GM21367 (cell line): ENCODE data around the gene PAGR1.

Source experiments
- ATAC-seq: cut with Tn5 transposase; IDR thresholded peaks from one replicate; pipeline ENCODE4 v1.9.1; 2021; ENCODE audit not compliant: unreplicated experiment

PAGR1 gene

DNA sequence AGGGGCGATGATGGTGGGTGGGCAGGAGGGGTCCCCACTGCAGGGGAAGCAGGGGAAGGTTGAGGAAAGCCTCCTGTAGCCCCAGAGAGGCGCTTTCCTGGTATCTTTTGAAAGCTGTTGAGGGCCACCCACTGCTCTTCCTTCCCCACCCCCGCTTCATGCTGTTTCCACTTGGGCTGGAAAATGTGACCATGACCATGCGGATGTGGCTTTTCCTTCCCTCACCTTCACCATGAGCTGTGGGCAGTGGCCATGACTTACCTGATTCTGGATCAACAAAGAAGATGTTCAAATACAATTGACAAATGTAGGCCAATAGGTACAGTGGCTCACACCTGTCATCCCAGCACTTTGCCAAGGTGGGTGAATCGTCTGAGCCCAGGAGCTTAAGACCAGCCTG is 18.1 kb downstream of the PAGR1 start:
- ATAC-seq = no peak

DNA sequence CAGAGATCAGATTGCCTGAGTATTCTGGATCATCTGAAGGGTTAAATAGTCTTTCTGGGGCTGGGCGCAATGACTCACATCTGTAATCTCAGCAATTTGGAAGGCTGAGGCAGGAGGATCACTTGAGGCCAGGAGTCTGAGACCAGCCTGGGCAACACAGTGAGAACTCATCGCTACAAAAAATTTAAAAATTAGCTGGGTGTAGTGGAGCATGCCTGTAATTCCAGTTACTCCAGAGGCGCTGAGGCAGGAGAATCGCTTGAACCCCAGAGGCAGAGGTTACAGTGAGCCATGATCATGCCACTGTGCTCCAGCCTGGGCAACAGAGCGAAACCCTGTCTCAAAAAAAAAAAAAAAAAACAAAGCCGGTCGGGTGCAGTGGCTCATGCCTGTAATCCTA is 20.0 kb downstream of the PAGR1 start:
- ATAC-seq = no peak

GRCh38 chr16:29836623-29837022 is 20.7 kb downstream of the PAGR1 start:
- no peak for ATAC-seq

DNA sequence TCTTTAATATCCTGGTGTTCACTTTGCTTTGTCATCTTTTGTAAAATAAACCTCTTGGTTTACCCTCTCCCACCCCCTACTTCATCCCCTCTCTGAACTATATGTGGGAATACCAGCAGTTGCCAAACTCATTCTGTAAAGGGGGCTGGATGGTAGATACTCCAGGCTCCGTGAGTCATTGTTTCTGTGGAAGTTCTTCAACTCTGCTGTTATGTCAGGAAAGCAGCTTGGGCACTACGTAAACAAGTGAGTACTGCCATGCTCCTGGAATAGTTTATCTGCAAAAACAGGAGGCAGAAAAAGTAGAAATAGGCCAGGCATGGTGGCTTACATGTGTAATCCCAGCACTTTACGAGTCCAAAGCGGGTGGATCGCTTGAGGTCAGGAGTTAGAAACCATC is 21.9 kb downstream of the PAGR1 start:
- no peak for ATAC-seq

- no peak for ATAC-seq
Measured at GRCh38 chr16:29839822-29840221, 23.9 kb downstream of the PAGR1 start.

DNA sequence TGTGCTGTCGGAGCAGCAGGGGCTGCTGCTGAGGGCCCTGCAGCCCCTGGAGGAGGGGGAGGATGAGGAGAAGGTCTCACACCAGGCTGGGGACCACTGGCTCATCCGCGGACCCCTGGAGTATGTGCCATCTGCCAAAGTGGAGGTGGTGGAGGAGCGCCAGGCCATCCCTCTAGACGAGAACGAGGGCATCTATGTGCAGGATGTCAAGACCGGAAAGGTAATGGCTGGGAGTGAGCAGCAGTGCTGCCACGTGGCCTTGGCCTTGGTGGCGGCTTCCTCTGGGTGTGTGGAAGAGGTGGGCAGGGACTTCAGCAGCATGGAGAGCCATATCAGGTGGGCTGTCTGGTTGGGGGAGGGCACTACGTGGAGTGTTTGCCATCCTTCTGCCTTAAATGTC is 24.3 kb downstream of the PAGR1 start:
- no peak for ATAC-seq

DNA sequence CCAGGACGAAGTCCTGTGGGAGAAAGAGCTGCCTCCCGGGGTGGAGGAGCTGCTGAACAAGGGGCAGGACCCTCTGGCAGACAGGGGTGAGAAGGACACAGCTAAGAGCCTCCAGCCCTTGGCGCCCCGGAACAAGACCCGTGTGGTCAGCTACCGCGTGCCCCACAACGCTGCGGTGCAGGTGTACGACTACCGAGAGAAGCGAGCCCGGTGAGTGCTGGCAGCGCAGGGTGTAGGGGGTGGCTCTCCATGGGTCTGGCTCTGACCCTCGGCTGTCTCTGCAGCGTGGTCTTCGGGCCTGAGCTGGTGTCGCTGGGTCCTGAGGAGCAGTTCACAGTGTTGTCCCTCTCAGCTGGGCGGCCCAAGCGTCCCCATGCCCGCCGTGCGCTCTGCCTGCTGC is 25.7 kb downstream of the PAGR1 start:
- no peak for ATAC-seq

DNA sequence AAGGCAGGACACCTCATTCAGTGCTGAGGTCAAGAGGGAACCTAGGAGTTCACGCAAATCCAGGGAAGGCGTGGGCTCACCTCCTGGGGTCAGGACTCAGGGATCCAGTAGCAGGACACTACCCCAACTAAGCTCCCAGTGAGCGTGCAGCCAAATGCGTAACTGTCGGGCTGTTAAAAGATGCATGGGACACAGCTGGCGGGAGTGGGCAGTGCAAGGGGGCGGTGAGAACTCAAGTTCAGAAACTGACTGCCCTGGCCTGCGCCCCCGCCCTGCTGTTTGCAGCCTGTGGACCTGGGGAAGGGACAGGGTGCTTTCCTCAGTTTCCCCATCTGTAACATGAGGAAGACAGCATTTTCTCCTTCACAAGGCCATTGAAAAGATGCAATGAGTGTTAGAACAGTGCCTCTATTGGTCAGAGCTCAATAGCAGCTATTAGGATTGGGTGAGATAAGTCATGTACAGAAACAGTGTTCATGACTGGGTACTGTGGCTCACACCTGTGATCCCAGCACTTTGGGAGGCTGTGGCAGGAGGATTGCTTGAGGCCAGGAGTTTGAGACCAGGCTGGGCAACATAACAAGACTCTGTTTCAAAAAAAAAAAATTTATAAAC is 26.9 kb downstream of the PAGR1 start:
- no peak for ATAC-seq

DNA sequence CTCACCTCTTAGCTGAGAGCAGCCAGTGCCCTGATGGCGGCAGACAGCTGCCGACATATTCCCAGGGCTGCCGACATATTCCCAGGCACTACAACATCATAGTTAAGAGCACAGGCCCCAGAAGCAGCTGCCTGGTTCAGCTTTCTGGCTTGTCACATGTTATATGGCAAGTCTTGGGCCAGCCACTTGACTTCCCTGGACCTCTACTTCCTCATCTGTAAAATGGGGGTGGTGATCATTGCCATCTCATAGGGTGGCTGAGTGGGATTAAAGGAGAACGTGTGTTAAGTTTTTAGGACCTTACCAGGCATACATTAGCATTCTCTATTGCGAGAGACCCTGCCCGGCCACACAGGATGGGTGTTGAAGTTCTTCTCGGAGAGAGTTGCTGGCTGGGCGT is 28.0 kb downstream of the PAGR1 start:
- ATAC-seq = no peak

- ATAC-seq = no peak
Measured at GRCh38 chr16:29844575-29845331, 28.8 kb downstream of the PAGR1 start.

DNA sequence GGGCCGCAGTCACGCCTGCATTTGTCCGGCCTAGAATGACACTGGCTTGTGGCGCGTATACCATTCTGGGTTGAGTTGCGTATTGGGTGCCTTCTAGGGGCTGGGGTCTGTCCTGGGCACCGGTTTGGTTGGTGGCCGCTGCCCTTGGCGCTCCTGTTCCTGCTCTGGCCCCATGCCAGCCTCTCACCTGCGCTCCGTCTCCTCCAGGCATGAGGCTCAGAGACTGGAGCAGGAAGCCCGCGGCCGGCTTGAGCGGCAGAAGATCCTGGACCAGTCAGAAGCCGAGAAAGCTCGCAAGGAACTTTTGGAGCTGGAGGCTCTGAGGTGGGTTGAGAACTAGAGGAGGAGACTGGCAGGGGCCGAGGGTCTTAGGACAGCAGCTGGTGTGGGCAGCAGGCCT is 29.7 kb downstream of the PAGR1 start:
- no peak for ATAC-seq

GRCh38 chr16:29848420-29849297 is 32.7 kb downstream of the PAGR1 start:
- ATAC-seq = no peak

- no peak for ATAC-seq
Measured at GRCh38 chr16:29849505-29849904, 33.6 kb downstream of the PAGR1 start.

DNA sequence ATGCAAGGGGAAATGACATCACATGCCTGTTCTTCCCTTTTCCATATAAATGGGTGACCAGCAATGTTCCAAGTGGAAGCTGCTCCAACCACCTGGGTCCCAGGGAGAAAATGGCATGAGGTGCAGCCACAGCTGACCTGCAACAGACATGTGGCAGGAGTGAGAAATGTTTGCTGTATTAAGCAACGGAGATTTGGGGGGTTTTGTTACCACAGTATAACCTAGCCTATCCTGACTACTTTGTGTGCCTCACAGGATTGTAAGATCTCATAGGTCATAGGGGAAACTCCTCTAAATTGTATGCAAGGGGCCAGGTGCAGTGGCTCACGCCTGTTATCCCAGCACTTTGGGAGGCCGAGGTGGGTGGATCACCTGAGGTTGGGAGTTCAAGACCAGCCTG is 35.0 kb downstream of the PAGR1 start:
- ATAC-seq = no peak

DNA sequence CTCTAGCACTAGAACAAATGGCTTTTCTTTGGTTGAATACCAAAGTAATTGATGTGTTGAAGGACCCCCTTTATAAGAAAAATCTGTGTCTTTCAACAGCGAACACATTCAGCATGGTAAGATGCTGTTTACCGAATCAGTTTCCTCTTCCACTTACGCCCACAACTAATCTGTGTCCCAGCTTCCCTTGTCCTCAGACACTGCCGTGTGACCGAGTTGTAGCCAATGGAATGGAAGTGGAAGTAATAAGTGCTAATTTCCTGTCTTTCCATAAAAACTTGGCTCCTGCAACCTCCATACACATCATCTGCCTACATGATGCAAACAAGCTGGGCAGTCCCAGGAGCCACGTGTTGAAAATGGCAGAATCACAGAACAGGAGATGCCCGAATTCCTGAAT is 36.7 kb downstream of the PAGR1 start:
- ATAC-seq = no peak

DNA sequence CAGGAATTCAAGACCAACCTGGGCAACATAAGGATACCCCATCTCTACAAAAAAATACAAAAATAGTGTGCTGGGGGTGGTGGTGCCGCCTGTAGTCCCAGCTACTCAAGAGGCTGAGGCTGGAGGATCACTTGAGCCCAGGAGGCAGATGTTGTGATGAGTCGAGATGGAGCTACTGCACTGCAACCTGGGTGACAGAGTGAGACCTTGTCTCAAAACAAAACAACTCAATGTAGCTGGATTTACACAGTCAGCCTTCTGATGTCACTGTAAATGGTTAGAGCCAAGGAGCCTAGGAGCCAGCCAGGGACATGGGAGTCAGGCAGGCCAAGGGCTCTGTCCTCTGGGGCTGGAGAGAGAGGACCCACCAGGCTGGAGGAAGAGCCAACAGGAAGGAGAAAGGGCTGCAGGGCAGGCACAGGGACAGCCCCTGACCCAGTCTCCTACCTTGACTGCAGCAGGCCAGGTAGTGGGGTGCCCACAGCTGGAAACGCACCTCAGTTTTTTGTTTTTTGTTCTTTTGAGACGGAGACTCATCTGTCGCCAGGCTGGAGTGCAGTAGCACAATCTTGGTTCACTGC is 38.7 kb downstream of the PAGR1 start:
- ATAC-seq = no peak

GRCh38 chr16:29857133-29857760 is 41.3 kb downstream of the PAGR1 start:
- ATAC-seq = no peak

- no peak for ATAC-seq
Measured at GRCh38 chr16:29858149-29858849, 42.3 kb downstream of the PAGR1 start.

DNA sequence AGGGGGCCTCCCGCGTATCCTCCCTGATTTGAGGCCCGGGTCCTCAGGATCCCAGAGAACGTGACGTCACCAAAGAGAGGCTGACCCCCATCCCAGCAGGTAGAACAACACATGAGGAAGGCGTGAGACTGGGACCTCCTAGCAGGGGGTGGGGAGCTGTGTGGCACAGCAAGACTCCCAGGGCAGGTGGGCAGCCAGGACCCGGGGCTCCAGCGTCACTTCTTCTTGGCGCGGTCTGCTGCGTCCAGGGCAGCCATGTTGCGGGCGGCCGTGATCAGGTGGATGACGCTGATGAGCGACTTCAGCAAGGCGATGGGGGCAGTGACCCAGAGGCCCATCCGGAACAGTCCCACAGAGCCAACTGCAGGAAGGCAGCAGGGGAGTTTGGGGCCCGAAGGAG is 43.0 kb downstream of the PAGR1 start:
- no peak for ATAC-seq

DNA sequence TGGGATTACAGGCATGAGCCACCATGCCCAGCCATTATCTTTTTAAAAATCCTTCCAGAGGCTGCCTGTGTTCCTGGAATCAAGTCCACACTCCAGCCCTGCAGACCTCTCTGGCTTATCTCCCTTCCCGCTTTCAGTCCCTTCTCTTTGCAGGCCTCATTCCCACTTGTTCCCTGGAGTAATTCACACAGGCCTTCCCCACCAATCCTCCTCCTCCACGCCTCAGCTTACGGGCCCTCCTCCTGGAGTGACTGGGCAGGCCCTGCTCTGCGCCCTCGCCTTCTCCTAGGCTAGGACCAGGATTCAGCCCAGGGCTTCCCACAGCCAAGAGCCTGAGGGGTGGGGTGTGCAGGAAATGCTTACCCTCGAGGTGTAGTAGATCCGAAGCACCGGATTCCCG is 44.3 kb downstream of the PAGR1 start:
- ATAC-seq = no peak
